ENCODE data around the gene ODC1.

DNA sequence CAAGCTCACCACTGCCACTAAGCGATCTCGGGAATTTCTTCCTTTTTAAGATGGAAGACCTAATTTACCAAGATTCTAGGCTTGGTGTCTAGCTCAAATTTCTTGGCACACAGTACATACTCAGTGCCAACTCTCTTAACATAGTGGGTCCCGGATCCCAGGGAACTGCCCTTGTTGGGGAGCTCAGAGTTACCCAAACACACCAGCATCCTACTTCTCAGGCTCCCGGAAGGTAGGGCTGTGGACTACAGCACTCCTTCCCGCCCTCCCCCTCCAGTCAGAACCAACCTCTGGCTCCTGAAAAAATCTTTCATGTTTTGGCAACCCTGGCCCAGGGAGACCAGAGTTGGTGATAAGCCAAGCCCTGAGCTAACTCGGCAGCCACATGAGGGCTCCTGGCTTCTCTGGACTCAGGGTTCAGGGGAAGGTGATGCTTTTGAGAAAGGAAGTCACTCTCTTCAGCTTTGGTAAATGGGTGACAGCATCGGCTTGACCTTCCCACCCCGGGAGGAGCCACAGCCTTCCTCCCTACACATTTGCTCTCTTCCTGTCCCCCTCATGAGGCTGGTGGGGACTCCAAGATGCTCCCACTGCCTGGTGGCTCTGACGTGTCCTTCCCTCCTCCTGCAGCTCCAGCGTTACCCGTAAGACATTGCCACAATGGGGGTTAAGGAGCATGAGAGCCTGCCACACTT, 8.8 kb downstream of the ODC1 start:
- TF ChIP-seq EP300 (IDR thresholded peaks at IDR 0.05), result no peak
- TF ChIP-seq, protein P1, sequence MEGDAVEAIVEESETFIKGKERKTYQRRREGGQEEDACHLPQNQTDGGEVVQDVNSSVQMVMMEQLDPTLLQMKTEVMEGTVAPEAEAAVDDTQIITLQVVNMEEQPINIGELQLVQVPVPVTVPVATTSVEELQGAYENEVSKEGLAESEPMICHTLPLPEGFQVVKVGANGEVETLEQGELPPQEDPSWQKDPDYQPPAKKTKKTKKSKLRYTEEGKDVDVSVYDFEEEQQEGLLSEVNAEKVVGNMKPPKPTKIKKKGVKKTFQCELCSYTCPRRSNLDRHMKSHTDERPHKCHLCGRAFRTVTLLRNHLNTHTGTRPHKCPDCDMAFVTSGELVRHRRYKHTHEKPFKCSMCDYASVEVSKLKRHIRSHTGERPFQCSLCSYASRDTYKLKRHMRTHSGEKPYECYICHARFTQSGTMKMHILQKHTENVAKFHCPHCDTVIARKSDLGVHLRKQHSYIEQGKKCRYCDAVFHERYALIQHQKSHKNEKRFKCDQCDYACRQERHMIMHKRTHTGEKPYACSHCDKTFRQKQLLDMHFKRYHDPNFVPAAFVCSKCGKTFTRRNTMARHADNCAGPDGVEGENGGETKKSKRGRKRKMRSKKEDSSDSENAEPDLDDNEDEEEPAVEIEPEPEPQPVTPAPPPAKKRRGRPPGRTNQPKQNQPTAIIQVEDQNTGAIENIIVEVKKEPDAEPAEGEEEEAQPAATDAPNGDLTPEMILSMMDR (IDR thresholded peaks at IDR 0.05), result no peak
- no peak for TF ChIP-seq POLR2A (IDR thresholded peaks at IDR 0.05)

Data from tibial nerve (tissue), 4 donors.